Loucy (cell line): ENCODE results near the gene ITGB1.
"Not testable (repeated sequence)": the region's sequence is repeated elsewhere in the genome, so short reads cannot be mapped to it uniquely, and the experiment has no call there.

Source experiments
- H2AFZ ChIP-seq: fragments of 200-600 bp; sonication (generic); 2 replicates; pipeline ENCODE4 v1.6.0; 2016; ENCODE audit warnings: antibody characterized with exemption, mild to moderate bottlenecking, low read length, moderate library complexity
- H3F3A ChIP-seq: fragments of 200-600 bp; 2 replicates; pipeline ENCODE4 v1.6.0; 2016; ENCODE audit warnings: antibody characterized with exemption, low read depth, mild to moderate bottlenecking
- H3K27me3 ChIP-seq: fragments of 200-600 bp; sonication (generic); 2 replicates; pipeline ENCODE4 v1.6.1; 2014; ENCODE audit warnings: low read length, mild to moderate bottlenecking; ENCODE audit not compliant: insufficient read depth, poor library complexity, severe bottlenecking
- H3K36me3 ChIP-seq: fragments of 200-600 bp; sonication (generic); 2 replicates; pipeline ENCODE4 v1.6.1; 2016; ENCODE audit warnings: low read length; ENCODE audit not compliant: insufficient read depth
- H3K4me1 ChIP-seq: fragments of 200-600 bp; sonication (generic); 2 replicates; pipeline ENCODE4 v1.5.1; 2014; ENCODE audit warnings: low read length, mild to moderate bottlenecking; ENCODE audit not compliant: insufficient read depth, poor library complexity, severe bottlenecking
- H3K4me2 ChIP-seq: fragments of 200-600 bp; sonication (generic); 2 replicates; pipeline ENCODE4 v1.6.0; 2014; ENCODE audit warnings: antibody characterized with exemption, low read length, low read depth, mild to moderate bottlenecking; ENCODE audit not compliant: poor library complexity, severe bottlenecking
- H3K4me3 ChIP-seq: fragments of 200-600 bp; sonication (generic); 2 replicates; pipeline ENCODE4 v1.5.1; 2014; ENCODE audit warnings: low read length, mild to moderate bottlenecking, mixed read lengths; ENCODE audit not compliant: poor library complexity, severe bottlenecking
- H3K79me2 ChIP-seq: fragments of 200-600 bp; sonication (generic); 2 replicates; pipeline ENCODE4 v1.6.1; 2014; ENCODE audit warnings: low read length; ENCODE audit not compliant: insufficient read depth
- H3K9ac ChIP-seq: fragments of 200-600 bp; sonication (generic); 2 replicates; pipeline ENCODE4 v1.6.0; 2014; ENCODE audit warnings: mild to moderate bottlenecking, low read depth, low read length, moderate library complexity; ENCODE audit not compliant: poor library complexity, severe bottlenecking
- H3K9me2 ChIP-seq: fragments of 200-600 bp; sonication (generic); replicated peaks from 2 replicates; pipeline ENCODE4 v1.6.1; 2016; ENCODE audit warnings: low read depth, low read length, mixed read lengths
- H3K9me3 ChIP-seq: fragments of 200-600 bp; sonication (generic); 2 replicates; pipeline ENCODE4 v1.6.1; 2014; ENCODE audit warnings: mild to moderate bottlenecking, antibody characterized with exemption, low read length, low read depth; ENCODE audit not compliant: insufficient read depth
- H4K20me1 ChIP-seq: fragments of 200-600 bp; sonication (generic); 2 replicates; pipeline ENCODE4 v1.6.0; 2014; ENCODE audit warnings: antibody characterized with exemption, low read length, mild to moderate bottlenecking; ENCODE audit not compliant: insufficient read depth, poor library complexity, severe bottlenecking
- EZH2phosphoT487 ChIP-seq: fragments of 200-600 bp; IDR thresholded peaks from 2 replicates; pipeline ENCODE4 v1.6.1; 2018; ENCODE audit warnings: antibody characterized with exemption, mild to moderate bottlenecking, moderate library complexity, borderline replicate concordance
- TF ChIP-seq, protein P1 (sequence below): fragments of 200-600 bp; sonication (generic); conservative IDR thresholded peaks from 2 replicates; pipeline ENCODE4 v1.5.1; 2014; ENCODE audit warnings: mild to moderate bottlenecking, antibody characterized with exemption, low read length

The ITGB1 gene

DNA sequence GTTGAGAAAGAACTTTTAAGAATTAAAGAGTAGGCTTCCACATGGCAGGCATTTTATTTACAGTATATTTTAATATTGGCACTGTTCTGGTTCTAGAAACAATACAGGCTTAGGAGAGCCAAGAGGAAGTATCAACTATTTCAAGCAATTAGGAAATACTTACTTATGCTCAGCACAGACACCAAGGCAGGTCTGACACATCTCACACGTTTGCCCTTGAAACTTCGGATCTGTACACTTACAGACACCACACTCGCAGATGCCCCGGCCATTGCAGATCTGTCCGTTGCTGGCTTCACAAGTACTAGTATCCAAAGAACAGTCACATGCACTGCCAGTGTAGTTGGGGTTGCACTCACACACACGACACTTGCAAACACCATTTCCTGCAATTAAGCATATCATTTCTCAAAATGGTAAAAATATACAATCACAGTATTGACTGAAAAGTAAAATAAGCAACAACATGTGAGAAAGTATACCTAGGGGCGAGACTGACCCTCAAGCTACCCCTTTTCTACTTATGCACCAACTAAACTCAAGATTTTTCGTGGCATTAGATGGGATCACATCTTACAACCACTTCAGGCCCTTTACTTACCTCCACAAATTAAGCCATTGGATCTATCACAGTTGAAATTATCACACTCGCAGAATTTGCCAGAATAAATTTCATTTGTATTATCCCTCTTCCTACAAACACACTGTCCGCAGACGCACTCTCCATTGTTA is 46.6 kb downstream of the ITGB1 start:
- H3K27me3 ChIP-seq = no peaks in the 10 kb centered on the region
- H3K9ac ChIP-seq = no peak overlapping the region
- H3K9me2 ChIP-seq = no peaks in the 10 kb centered on the region
- TF ChIP-seq, protein P1, sequence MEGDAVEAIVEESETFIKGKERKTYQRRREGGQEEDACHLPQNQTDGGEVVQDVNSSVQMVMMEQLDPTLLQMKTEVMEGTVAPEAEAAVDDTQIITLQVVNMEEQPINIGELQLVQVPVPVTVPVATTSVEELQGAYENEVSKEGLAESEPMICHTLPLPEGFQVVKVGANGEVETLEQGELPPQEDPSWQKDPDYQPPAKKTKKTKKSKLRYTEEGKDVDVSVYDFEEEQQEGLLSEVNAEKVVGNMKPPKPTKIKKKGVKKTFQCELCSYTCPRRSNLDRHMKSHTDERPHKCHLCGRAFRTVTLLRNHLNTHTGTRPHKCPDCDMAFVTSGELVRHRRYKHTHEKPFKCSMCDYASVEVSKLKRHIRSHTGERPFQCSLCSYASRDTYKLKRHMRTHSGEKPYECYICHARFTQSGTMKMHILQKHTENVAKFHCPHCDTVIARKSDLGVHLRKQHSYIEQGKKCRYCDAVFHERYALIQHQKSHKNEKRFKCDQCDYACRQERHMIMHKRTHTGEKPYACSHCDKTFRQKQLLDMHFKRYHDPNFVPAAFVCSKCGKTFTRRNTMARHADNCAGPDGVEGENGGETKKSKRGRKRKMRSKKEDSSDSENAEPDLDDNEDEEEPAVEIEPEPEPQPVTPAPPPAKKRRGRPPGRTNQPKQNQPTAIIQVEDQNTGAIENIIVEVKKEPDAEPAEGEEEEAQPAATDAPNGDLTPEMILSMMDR = no peak
- no peak for TF ChIP-seq EZH2phosphoT487
- no peaks in the 10 kb centered on the region for H3K9me3 ChIP-seq
- H3K79me2 ChIP-seq = no peaks in the 10 kb centered on the region
- H4K20me1 ChIP-seq = no peaks in the 10 kb centered on the region
- H2AFZ ChIP-seq = no peak overlapping the region
- no peak overlapping the region for H3K4me2 ChIP-seq
- H3K36me3 ChIP-seq = peaks cover 68% of the 10 kb centered on the region
- no peaks in the 10 kb centered on the region for H3F3A ChIP-seq
- H3K4me1 ChIP-seq = no peaks in the 10 kb centered on the region
- H3K4me3 ChIP-seq = no peak overlapping the region

DNA sequence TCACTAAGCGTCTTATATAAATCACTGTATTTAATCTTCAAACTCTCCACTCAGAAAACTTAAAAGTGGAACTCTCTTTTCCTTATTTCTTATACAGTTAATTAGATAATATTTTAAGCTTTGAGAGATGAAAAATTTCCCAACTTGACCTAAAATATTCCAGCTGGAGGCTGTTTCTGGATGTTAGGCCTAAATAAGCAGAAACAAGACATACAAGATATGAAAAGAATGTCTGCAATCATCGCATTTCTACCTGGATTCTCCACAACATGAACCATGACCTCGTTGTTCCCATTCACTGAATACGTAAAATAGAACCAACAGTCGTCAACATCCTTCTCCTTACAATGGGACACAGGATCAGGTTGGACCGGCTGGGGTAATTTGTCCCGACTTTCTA is 48.1 kb downstream of the ITGB1 start:
- not testable (repeated sequence) for H2AFZ ChIP-seq, H3K79me2 ChIP-seq

DNA sequence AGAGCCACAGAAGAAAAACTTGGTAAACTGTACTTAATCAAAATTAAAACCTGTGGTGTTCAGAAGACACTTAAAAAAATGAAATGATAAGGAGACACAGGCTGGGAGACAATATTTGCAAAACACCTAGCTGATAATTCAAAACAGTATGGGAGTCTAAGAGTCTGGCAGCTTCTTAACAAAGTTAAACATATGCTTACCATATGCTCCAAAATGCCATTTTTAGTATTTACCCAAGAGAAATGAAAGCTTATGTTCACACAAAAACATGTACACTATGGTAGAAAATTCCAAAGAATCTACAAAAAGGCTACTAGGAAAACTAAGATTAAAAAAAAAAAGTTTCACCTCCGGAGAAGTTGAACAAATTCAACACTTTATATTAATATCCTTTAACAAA is 48.6 kb downstream of the ITGB1 start:
- Histone ChIP-seq H3K9ac (no peak overlapping the region), H3K36me3 (peaks cover 72% of the 10 kb centered on the region), H4K20me1 (no peaks in the 10 kb centered on the region), H3F3A (no peaks in the 10 kb centered on the region), H3K4me1 (no peaks in the 10 kb centered on the region), H3K9me2 (no peaks in the 10 kb centered on the region), H3K4me3 (no peak overlapping the region), H2AFZ (no peak overlapping the region), H3K9me3 (no peaks in the 10 kb centered on the region), H3K79me2 (no peaks in the 10 kb centered on the region), H3K27me3 (no peaks in the 10 kb centered on the region), H3K4me2 (no peak overlapping the region)
- TF ChIP-seq, protein P1 = no peak
- no peak for TF ChIP-seq EZH2phosphoT487

More for the DNA sequence above, 48.1 kb downstream of the ITGB1 start:
- not testable (repeated sequence) for H3F3A ChIP-seq, H3K4me3 ChIP-seq, H3K4me2 ChIP-seq, H3K9me3 ChIP-seq, H4K20me1 ChIP-seq, H3K9me2 ChIP-seq, H3K9ac ChIP-seq, H3K4me1 ChIP-seq, H3K27me3 ChIP-seq
- peaks cover 74% of the 10 kb centered on the region for H3K36me3 ChIP-seq

DNA sequence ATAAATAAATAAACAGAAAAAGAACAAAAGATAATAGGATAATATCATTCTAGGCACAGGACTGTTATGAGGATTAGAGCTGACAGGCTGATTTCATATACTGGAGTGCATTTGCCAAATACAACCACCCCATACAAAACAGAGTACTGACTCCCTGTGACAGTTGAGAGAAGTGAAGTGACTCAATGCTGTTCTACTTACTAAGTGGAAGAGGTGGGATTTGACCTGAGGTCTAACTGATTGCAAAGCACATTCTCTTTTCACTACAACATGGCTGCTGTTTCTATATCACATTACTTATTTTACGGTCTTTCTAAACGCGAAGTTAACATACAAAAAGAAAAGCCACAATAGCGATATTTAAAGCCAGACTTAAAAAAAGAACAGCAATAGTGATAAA is 51.4 kb downstream of the ITGB1 start:
- Histone ChIP-seq H3K9me3 (no peaks in the 10 kb centered on the region), H3K36me3 (peaks cover 82% of the 10 kb centered on the region), H3K4me1 (no peaks in the 10 kb centered on the region), H3K9me2 (no peaks in the 10 kb centered on the region), H3K9ac (no peak overlapping the region), H3F3A (no peaks in the 10 kb centered on the region), H2AFZ (no peak overlapping the region), H3K79me2 (no peaks in the 10 kb centered on the region), H4K20me1 (no peaks in the 10 kb centered on the region), H3K4me2 (no peak overlapping the region), H3K27me3 (no peaks in the 10 kb centered on the region), H3K4me3 (no peak overlapping the region)
- no peak for TF ChIP-seq EZH2phosphoT487
- TF ChIP-seq, protein P1 = no peak
